Stimulated activated CD4-positive, alpha-beta T cell treated with anti-CD3 and anti-CD28 coated beads, Interleukin-4, amount 100 ng/mL, for 4 hours (primary cell): ENCODE data around the gene MLANA.

Experiments
- DNase-seq, 2 experiments: peaks; one replicate each; pipeline ENCODE4 v3.0.0-alpha.2; 2020

Gene MLANA

DNA sequence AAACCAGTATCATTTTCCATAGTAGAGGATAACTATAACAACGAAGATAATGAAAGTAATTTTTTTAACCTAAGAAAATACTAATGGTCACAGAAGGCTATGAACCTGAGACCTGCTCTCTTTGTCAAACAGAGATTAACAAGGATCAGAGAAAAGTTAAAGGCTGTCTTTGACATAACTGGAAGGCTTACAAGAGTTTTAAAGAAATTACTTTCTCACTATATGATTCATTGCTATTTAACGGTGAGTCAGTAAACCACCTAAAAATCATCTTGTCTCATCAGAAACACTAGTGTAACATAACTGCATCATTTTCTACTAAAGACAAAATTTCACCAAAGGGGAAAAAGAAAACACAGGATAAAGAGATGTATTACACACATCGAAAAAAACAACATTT is 19.3 kb downstream of the MLANA start:
- DNase-seq = no peak

DNA sequence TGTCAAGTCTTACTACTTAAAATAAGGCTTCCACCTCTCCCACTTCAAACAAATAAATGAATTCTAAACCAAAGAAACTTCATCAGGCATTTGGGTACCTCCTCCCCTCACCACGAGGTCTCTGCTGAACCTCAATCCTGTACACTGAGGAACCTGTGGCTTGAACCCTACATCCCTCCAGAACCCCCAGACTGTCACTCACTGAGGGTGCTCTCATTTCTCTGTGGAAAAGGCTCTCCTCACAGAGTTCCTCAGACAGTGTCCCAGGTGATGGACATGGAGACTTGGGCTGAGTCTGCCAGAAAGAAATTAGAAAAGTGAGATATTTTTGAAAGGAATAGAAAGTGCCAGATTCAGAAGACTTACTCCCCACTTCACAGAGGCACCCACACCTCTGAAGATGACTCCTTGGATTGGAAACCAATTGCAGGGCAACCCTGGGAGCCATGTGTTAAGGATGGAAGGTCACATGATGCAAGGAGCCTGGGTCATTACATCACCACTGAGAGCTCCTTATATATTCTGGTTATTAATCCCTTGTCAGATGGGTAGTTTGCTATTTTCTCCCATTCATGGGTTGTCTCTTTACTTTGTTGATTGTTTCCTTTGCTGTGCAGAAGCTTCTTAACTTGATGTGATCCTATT is 19.8 kb downstream of the MLANA start:
- no peak for DNase-seq

DNA sequence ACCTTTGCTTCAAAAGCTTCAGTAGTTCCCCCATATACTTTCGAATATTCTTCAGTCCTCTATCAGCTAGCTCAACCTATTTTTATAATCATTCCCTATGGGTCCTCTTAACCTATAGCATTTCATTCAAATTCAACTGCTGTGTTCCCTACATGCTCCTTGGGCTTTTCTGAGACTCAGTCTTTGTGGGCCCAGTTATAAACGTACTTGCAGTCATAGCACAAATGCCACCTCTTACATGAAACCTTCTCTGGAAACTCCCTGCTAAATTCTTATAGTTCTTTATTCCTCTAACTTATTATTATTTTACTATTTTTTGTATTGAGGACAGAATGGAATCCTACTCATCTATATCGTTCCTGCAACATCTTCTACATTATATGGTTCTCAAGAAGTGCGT is 24.7 kb downstream of the MLANA start:
- no peak for DNase-seq

DNA sequence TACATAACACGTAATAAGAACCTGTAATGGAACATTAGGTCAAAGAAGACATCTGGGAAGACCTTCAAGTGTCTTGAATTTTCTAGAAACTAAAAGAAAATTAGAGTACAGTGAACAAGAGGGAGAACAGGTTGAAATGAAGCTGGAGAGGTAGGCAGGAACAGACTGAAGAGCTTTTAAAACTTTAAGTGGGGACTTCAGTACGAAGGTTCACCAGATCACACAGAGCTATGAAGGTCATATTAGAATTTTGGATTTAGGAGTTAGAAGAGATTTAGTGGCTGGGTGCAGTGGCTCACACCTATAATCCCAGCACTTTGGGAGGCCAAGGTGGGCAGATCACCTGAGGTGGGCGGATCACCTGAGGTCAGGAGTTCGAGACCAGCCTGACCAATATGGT is 26.6 kb downstream of the MLANA start:
- DNase-seq = no peak

DNA sequence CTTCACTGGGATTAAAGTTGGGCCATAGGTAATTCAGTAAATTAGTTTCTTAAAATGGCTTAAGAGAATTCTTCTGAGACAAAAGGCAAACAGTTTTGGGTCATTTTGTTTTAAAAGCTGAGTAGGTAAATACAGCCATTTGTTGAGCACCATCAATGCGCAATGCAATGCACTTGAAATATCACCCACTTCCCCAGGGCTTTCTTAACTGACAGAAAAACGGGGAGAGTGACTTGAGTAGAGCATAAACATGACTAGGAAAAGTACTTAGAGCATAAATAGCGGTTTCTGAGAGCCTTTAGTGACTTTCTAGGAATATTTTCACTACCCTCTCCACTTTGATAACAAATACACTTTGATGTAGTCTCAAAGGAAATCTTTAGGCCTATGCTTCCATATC is 27.2 kb downstream of the MLANA start:
- DNase-seq = no peak

DNA sequence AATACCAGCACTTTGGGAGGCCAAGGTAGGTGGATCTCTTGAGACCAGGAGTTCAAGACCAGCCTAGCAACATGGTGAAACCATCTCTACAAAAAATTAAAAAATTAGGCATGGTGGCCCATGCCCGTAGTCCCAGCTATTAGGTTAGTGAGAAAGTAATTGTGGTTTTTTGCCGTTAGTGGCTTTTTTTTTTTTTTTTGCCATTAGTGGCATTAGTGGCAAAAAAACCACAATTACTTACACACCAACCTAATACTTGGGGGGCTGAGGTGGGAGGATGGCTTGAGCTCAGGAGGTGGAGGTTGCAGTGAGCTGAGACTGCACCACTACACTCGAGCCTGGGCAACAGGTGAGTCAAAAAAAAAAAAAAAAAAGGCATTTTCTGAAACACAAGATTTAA is 27.8 kb downstream of the MLANA start:
- no peak for DNase-seq

DNA sequence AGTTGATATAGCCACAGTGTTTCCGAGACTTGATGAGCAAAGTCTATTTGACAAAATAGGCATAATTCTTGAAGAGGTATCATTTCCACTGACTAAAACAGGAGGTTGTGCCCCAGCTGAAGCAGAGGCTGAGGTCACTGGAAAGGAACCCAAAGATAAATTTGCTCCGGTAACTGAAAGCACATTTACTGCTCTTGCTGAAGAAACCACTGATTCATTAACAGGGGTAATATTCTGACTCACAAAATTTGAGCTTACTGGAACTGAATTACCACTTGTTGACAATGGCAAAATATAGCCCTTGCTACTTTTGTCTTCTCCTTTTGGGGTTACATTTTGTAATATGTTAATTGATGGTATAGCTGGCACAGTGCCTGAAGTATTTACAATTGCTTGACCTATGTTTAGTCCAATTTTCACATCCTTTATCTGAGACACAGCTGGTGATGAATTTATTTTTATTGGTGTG is 30.2 kb downstream of the MLANA start:
- DNase-seq = no peak

DNA sequence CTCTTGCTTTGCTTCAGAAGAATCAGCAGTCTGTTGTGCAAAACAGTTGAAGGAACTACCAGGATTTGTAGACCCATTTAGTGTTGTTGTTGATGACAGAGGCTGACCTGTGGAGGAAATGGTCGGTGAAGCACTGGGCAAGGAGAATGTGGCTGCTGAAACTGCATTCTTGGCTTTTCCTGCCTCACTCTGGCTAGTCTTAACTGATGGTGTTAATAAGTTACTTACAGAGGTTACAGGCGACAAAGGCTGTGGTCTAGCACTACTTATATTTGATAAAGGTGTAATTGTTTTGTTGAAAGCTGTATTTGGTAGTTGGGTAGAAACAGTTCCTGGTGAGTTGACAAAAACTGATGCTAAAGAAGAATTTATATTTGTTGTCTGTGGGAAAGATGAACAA is 31.5 kb downstream of the MLANA start:
- DNase-seq = no peak

DNA sequence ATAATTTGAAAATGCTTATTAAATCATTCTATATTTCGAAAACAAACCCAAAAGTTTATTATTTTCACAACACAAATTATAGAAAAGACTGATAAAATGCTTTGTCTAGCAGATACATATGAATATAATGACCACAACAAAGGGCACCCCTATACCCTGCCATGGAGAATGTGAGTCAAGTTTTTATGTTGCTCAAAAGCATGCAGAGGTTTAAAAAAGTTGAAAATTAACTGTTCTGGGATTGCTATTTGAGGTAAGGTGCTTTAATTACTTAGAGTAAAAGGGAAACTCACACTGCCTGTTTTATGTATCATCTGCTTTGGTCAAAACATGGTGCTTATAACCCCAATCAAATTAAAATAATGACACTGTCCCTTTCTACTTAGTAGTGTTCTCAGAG is 41.0 kb downstream of the MLANA start:
- no peak for DNase-seq

DNA sequence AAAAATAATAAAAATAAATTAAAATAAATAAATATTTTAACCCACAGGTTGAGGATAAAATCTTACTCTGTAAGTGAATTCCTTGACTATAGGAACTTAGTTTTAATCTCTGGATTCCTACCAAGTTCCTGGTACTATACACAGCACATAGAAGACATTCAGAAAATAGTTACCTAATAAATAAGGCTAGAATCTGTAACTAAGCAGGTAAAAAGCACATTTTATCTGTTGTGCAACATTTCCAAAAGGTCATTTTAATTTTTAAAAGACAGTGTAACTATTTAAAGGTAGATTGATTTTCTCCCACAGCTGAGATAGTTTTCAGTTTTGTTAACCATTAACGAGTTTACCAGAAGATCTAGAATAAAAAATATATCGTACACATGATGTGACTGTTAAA is 47.8 kb downstream of the MLANA start:
- no peak for DNase-seq

DNA sequence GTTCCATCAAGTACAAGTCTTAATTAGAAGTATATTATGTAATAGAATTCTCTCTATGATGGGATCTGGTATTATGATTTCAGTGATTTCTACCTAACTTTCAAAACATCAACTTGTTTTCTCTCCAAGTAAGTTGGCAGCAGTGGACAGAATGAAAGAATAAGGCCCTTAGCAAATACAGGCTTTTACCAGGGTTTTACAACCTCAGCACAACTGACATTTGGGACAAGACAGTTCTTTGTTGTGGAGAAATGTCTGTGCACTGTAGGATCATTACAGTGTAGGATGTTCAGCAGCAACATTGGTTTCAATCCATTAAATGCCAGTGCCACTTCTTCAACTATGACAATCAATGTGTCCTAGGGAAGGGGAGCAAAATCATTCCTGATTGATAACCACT is 48.8 kb downstream of the MLANA start:
- DNase-seq = no peak

DNA sequence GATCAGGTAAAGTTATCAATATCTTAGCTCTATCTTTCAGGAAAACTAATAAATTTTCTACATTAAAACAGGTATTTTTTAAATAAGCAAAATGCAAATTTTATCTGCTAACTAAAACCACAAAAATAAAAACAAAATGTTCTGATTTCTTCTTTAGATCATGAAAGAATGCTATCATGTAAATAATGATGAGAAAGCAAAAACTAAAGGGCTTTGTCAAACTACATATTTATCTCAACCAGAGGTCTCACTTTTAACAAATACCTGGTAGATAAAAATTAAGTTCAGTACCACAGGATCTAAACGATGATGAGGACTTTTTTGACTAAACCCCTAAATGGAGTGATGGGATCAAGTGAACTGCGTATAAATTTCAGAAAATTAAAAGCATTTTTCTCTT is 50.5 kb downstream of the MLANA start:
- no peak for DNase-seq

DNA sequence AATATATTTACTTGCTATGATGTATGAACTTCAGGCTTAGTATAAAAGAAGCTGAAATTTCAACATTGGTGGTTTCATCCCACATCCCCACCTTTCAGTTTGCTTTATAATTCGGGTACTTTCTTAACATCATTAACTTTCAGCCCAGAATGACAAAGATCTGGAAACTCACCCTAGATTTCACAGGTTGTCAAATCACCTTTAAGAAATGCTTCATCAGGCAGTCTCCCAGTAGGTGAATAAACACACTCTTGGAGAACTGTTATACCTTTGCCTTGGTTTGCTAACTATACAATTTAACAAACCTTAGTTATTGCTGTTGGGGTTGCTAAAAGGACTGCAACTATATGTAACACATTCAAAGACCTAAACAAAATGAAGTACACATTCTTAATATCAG is 54.4 kb downstream of the MLANA start:
- no peak for DNase-seq

DNA sequence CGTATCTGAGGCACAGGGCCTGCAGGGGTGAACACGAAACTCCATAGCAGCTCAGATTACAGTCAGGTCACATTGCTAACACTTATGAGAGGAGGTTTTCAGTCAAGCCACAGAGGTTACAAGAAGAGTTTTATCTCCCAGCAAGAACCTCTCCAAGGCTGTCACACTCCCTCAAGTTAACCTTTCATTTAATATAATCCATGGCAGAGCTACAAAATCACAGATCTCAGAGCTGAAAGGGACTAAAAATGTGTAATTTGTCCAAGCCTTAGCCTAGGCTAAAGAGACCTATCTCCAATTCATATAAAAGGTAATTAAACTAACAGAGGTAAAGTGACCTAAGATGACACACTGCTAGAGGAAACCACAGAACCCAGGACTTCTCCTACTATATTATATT is 57.2 kb downstream of the MLANA start:
- DNase-seq = no peak

DNA sequence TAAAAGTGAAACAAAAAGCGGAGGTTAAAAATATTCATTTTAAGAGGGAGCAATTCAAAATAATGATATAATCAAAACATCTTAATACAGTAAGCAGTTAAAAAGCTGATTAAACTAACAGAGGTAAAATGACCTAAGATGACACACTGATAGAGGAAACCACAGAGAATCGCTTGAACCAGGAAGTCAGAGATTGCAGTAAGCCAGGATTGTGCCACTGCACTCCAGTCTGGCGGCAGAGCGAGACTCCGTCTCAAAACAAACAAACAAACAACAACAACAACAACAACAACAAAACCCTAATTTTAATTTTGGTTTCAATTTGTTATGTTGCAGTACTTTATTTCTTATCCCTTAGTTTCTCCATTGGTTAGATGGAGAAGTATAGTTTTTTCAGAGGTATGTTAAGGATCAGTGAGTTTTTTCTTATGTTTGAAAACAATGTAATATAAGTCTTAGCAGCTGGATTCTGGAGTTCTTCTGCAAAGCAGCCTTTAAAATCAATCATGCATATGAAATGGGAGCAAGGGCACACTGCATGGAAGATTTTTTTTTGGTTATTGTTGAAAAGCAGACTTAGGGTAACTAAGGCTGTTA is 58.5 kb downstream of the MLANA start:
- no peak for DNase-seq

DNA sequence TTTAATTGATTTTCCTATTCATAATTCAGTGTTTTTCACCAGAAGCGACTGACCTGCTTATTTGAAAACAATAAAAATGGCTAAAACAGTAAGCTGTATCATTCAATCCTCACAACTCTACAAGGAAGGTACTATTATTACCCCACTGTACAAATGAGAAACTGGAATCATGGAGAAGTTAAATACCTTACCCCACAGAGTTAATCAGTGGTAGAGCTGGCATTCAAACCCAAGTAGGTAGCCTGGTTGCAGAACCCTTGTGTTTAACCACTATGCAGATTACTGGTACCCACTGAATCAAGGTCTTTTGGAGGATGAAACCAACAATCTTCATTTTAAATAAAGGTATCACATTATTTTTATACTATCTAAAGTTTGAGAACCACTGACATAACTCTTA is 59.6 kb downstream of the MLANA start:
- DNase-seq = no peak

DNA sequence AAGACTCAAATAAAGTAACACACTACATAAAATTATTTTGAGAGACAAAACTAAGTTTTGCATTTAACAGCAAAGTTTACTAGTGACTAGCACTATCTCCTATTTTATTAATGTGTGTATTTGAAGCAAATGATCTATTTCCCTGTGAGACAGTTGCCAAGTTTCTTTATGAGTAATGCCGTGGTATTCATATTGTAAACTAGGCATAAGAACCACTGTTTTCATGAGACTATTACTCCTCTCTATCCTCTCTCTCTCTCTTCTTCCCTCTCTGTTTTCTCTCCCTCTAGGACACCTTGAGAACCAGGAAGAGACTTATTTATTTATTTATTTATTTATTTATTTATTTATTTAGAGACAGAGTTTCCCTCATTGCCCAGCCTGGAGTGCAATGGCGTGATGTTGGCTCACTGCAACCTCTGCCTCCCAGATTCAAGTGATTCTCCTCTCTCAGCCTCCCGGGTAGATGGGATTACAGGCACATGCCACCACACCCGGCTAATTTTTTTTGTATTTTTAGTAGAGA is 61.1 kb downstream of the MLANA start:
- DNase-seq = no peak

DNA sequence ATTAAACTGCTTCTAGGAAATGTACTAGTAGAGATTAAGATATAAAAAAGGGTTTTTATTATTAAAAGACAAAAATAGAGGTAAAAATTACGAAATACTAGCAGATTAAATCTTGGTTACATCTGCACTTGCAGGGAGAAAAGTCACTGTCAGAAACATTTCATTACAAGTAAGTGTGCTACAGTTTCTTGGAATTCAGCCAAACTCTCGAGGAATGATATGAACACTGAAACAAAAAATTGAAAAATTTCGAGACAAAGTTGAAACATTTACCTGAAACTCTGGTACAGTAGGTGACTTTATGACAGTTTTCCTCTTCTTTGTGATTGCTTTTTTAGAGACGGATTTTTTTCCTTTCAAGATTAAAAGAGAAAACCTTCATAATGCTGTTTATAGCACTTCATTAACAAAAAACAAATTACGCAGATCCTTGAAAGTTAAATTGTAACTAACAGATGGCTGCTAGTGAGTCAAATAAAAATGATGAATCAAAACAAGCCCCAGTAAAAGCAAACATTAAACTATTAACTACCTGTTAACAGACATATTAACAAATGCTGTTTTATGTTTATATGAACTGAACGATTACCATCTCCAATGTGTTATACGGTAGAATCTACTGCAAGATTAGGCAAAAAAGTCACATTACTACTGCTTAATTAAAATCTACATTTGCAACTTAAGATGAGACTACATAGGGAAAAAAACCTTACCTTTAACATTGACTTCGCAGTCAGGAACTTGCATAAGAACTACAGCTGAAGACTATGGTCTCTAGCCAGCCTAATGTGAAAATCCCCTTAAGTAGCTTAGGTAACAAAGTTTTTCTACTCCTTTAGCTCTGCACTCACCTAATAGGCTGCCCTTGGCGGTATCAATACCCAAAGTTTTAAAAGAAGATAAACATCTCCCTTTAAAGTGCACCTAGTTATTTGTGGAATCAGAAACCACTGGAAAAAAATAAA is 63.3 kb downstream of the MLANA start:
- no peak for DNase-seq

DNA sequence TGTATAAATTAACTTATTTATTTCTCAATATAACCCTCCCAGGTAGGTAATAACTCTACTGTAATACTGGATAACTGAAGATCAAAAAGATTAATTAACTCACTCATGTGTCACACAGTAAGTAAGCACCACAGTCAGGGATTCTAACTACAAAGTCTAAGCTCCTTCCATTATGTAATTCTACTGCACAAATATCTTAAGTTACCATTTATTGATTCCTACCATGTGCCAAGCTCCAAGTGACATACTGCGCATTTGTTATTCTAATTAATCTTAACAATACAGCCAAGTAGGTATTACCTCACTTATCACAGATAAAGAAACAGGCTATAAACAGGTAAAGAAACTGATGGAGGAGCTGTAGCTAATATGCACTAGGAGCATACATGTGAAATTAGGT is 66.5 kb downstream of the MLANA start:
- DNase-seq = no peak

DNA sequence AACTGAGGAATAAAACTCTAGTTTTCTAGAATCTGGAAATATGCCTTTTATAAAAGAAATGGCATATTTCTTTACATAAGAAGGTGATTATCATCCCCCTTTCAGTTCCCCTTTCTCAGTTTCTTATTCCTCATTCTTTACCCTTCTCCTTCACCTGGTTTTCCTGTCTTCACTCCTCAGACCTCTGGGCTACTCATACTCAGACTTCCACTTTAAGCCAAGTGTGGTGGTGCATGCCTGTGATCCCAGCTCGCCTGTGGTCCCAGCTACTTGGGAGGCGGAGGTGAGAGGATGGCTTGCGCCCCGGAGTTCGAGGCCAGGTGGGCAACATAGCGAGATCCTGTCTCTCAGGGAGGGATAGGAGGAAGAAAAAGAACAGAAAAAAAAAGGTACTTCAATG is 67.6 kb downstream of the MLANA start:
- no peak for DNase-seq
